Thoracic aorta (tissue), 2 donors: ENCODE measurements around the gene PRF1. TPM values are rescaled to one million over a fixed set of nuclear protein-coding genes. Genes with fewer than 3 reads are reported as not detected.

ENCODE experiments used
- ATAC-seq: fragments of 150-250 bp; one replicate; pipeline ENCODE4 v1.8.0; 2017; ENCODE audit warnings: low read depth; ENCODE audit not compliant: insufficient number of reproducible peaks, low FRiP score
- DNase-seq: peaks from one replicate; pipeline ENCODE4 v3.0.0-alpha.2; 2020; ENCODE audit warnings: low spot score
- H3K27ac ChIP-seq, 2 donors: fragments of 200-600 bp; sonication (generic); 1 replicate in 1 of 2; 2 replicates in 1 of 2; pipeline ENCODE4 v1.5.1; 2016; ENCODE audit warnings: mild to moderate bottlenecking in 2 of 2, moderate library complexity in 2 of 2
- H3K27me3 ChIP-seq: fragments of 200-600 bp; sonication (generic); replicated peaks from 2 replicates; pipeline ENCODE4 v1.6.0; 2016; ENCODE audit warnings: mild to moderate bottlenecking; ENCODE audit not compliant: insufficient read depth
- H3K36me3 ChIP-seq: fragments of 200-600 bp; sonication (generic); one replicate; pipeline ENCODE4 v1.5.1; 2016
- H3K4me1 ChIP-seq, 2 donors: fragments of 200-600 bp; sonication (generic); 1 replicate in 1 of 2; 2 replicates in 1 of 2; pipeline versions ENCODE4 v1.5.1 to v1.6.0; 2016; ENCODE audit warnings: low read depth in 2 of 2, mild to moderate bottlenecking in 1 of 2; ENCODE audit not compliant: control insufficient read depth in 1 of 2
- H3K4me3 ChIP-seq: fragments of 200-600 bp; sonication (generic); 2 replicates; pipeline ENCODE4 v1.5.1; 2016; ENCODE audit warnings: mild to moderate bottlenecking
- H3K9me3 ChIP-seq: fragments of 200-600 bp; sonication (generic); 2 replicates; pipeline ENCODE4 v1.5.1; 2016
- total RNA-seq, 2 donors: library from RNA; depleted of rRNA; stranded (reverse); fragments of >200 nt; gene quantifications; one replicate each; pipeline versions ENCODE4 v1.1.0 to v1.2.3, GENCODE V29; 2016
- TF ChIP-seq, protein P1 (sequence below): fragments of 200-600 bp; sonication (generic); IDR thresholded peaks from one replicate; pipeline ENCODE4 v1.5.1; 2019; ENCODE audit warnings: antibody characterized with exemption

Gene PRF1
- total RNA-seq, 2 donors from 2014 or later: 3.7 to 5.4 TPM

DNA sequence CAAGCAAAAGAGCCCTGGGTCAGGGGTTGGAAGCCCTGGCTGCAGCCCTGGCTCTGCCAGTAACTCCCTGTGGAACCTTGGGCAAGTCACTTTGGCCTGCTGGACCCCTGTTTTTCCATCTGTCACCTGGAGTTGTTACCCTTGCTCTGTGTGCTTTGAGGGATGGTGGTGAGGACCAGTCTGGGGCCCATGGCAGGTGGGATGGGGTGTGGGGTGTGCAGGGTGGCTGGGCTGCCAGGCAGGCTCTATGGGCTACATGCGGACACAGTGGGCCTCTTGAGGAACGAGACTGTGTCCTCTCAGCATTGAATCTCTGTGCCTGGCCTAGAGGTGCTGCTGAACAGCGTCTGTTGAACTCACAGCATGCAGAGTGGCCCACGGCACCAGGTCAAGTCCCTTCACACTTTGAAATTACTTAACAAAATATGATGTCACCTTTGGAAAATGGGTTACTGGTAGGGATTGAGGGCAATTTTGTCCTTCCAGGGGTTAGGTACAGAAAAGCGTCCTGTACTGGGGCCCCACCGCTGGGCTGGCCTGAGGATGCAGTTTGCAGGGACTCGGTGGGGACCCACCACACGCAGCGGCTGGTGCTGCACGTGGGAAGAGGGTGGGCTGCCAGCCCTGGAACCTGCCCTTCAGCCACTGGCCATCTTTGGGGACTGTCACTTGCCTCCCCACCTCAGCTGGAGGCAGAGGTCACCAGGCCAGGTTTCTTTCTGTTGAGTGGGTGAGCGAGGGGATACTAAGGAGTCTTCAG lies 45.3 kb downstream of the PRF1 start:
- no peak overlapping the region for H3K27ac ChIP-seq
- DNase-seq (no peak), ATAC-seq (no peak)
- peaks cover 0 to 5% of the 10 kb centered on the region in 2 donors for H3K4me1 ChIP-seq
- TF ChIP-seq, protein P1, sequence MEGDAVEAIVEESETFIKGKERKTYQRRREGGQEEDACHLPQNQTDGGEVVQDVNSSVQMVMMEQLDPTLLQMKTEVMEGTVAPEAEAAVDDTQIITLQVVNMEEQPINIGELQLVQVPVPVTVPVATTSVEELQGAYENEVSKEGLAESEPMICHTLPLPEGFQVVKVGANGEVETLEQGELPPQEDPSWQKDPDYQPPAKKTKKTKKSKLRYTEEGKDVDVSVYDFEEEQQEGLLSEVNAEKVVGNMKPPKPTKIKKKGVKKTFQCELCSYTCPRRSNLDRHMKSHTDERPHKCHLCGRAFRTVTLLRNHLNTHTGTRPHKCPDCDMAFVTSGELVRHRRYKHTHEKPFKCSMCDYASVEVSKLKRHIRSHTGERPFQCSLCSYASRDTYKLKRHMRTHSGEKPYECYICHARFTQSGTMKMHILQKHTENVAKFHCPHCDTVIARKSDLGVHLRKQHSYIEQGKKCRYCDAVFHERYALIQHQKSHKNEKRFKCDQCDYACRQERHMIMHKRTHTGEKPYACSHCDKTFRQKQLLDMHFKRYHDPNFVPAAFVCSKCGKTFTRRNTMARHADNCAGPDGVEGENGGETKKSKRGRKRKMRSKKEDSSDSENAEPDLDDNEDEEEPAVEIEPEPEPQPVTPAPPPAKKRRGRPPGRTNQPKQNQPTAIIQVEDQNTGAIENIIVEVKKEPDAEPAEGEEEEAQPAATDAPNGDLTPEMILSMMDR: no peak
- no peaks in the 10 kb centered on the region for H3K9me3 ChIP-seq
- H3K4me3 ChIP-seq: no peak overlapping the region
- H3K27me3 ChIP-seq: no peaks in the 10 kb centered on the region
- no peaks in the 10 kb centered on the region for H3K36me3 ChIP-seq

DNA sequence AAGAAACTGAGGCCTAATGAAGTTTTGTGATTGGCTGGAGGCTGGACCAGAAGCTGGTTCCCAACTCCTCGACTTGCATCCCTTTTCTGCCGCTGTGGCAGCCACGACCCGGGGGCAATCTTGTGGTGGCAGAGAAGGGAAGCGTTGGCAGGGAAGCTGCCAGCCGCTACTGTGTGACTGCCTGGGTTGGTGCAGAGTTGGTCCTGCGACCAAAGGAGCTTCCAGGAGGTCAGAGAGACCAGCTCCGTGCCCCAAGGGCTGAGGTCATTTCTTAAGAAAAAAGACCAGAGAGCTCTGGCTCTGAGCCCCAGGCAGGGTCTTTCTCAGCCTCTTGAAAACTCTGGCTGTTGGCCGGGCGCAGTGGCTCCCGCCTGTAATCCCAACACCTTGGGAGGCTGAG lies 47.2 kb downstream of the PRF1 start:
- TF ChIP-seq, protein P1: no peak
- no peak overlapping the region for H3K27ac ChIP-seq
- no peak for ATAC-seq
- no peaks in the 10 kb centered on the region for H3K36me3 ChIP-seq
- no peak overlapping the region for H3K4me3 ChIP-seq
- H3K9me3 ChIP-seq: no peaks in the 10 kb centered on the region
- peaks cover 0 to 11% of the 10 kb centered on the region in 2 donors for H3K4me1 ChIP-seq
- no peaks in the 10 kb centered on the region for H3K27me3 ChIP-seq
- no peak for DNase-seq

DNA sequence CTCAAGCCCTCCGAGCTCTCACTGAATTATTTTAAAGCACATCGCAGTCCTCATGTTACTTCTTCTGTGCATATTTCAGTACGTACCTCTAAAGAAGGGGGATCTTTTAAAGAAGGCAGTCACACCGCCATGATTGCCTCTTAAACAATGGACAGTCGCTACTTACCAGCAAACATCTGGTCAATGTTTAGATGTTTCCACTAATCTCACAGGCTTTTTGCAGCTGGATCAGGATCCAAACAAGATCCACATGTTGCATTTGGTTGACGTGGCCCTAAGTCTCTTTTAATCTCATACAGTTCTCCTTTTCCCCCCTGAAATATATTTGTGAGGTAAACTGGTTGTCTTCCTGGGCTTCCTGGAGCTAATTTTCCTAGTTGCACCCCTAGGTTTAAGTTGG lies 50.0 kb downstream of the PRF1 start:
- Histone ChIP-seq H3K36me3 (no peaks in the 10 kb centered on the region), H3K4me1 (peaks cover 0 to 5% of the 10 kb centered on the region in 2 donors), H3K27me3 (no peaks in the 10 kb centered on the region), H3K4me3 (no peak overlapping the region), H3K9me3 (no peaks in the 10 kb centered on the region), H3K27ac (no peak overlapping the region)
- ATAC-seq: no peak
- DNase-seq: no peak
- TF ChIP-seq, protein P1: no peak

DNA sequence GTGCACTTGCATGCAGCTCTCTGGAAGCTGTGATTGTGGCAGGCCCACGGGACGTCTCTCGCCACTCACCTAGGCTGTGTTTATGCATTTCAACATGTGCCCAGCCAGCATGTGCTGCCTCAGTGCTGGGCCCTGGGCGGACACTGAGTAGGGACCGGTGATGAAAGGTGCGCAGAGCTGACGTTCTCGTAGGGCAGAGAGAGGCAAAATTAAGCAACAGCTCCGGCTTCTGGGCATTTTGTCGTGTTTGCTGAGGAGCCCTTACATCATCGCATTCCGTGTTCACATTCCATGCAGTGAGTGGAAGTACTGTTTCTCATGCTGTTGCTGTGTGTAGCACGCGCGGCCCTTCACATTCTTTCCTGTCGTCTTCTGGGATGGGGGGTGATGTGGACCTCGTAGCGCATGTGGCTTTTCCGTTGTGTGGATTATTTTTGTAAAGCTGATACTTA lies 50.5 kb downstream of the PRF1 start:
- ATAC-seq (peak; percentile 79), DNase-seq (no peak)
- TF ChIP-seq, protein P1: no peak
- no peak overlapping the region for H3K27ac ChIP-seq
- H3K4me1 ChIP-seq: peaks cover 0 to 5% of the 10 kb centered on the region in 2 donors
- no peak overlapping the region for H3K4me3 ChIP-seq
- H3K27me3 ChIP-seq: no peaks in the 10 kb centered on the region
- no peaks in the 10 kb centered on the region for H3K36me3 ChIP-seq
- no peaks in the 10 kb centered on the region for H3K9me3 ChIP-seq

DNA sequence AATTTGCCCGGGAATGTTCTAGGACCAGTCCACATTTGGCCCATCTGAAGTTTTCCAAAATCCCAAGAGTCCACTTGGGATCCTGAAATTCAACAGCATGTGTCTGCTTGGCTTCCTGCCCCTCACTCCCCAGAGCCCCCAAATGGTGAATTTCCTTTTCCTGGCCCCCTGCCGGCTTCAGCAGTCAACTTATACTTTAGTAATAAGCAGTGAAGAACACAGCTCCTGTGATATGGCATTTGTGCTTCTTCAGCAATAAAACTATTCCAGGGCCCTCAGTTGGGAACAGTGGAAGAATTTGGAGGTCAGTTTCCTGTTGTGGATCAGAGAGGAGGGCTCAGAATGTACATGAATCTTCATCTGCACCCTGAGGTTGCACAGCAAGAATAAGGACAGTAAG lies 51.1 kb downstream of the PRF1 start:
- Histone ChIP-seq H3K27ac (no peak overlapping the region), H3K4me3 (no peak overlapping the region), H3K36me3 (no peaks in the 10 kb centered on the region), H3K4me1 (peaks cover 0 to 5% of the 10 kb centered on the region in 2 donors), H3K27me3 (no peaks in the 10 kb centered on the region), H3K9me3 (no peaks in the 10 kb centered on the region)
- TF ChIP-seq, protein P1: no peak
- DNase-seq: no peak
- ATAC-seq: no peak
